Ammon's horn (tissue), 1 donor: ENCODE results near the gene CTNS.

Source experiments
- DNase-seq: peaks from one replicate; pipeline ENCODE4 v3.0.0-alpha.2; 2016; ENCODE audit warnings: low spot score

CTNS gene

GRCh38 chr17:3658784-3659449 is 22.4 kb downstream of the CTNS start:
- no peak for DNase-seq

- DNase-seq: peak; percentile 57
Measured at GRCh38 chr17:3659541-3660111, 23.1 kb downstream of the CTNS start.

GRCh38 chr17:3660311-3660891 is 23.8 kb downstream of the CTNS start:
- DNase-seq: peak; percentile 52

GRCh38 chr17:3663102-3664011 is 26.8 kb downstream of the CTNS start:
- DNase-seq: no peak

GRCh38 chr17:3665834-3666233 is 29.3 kb downstream of the CTNS start:
- peak; percentile 55 for DNase-seq

GRCh38 chr17:3666516-3666915 is 30.0 kb downstream of the CTNS start:
- no peak for DNase-seq

GRCh38 chr17:3667366-3668278 is 31.1 kb downstream of the CTNS start:
- DNase-seq: peak; percentile 60

GRCh38 chr17:3668279-3669084 is 31.9 kb downstream of the CTNS start, which contains the start of the genes EMC6 and TAX1BP3:
EMC6 (plus strand) TSS chr17:3668812; CDS start chr17:3669147, 335 bp downstream.
TAX1BP3 (minus strand) TSS chr17:3668578; CDS start chr17:3668526, 52 bp downstream.
- DNase-seq: peak; percentile 98

- no peak for DNase-seq
Measured at GRCh38 chr17:3669085-3669347, 32.5 kb downstream of the CTNS start.

- no peak for DNase-seq
Measured at GRCh38 chr17:3669548-3669947, 33.0 kb downstream of the CTNS start.

- DNase-seq: no peak
Measured at GRCh38 chr17:3672571-3672970, 36.0 kb downstream of the CTNS start.

GRCh38 chr17:3675886-3676285 is 39.3 kb downstream of the CTNS start:
- no peak for DNase-seq

GRCh38 chr17:3678095-3678820 is 41.7 kb downstream of the CTNS start:
- peak; percentile 67 for DNase-seq

- no peak for DNase-seq
Measured at GRCh38 chr17:3678821-3679530, 42.4 kb downstream of the CTNS start.

- no peak for DNase-seq
Measured at GRCh38 chr17:3679531-3680126, 43.1 kb downstream of the CTNS start.

GRCh38 chr17:3681057-3681456 is 44.5 kb downstream of the CTNS start:
- DNase-seq: no peak

GRCh38 chr17:3681565-3681964 is 45.0 kb downstream of the CTNS start:
- DNase-seq: no peak

- no peak for DNase-seq
Measured at GRCh38 chr17:3682033-3682432, 45.5 kb downstream of the CTNS start.

- DNase-seq: no peak
Measured at GRCh38 chr17:3683054-3683511, 46.5 kb downstream of the CTNS start.
